ENCODE results near the gene RPL36. TPM values are rescaled to one million over a fixed set of nuclear protein-coding genes. Genes with fewer than 3 reads are reported as not detected.
"Not testable (repeated sequence)": the region's sequence is repeated elsewhere in the genome, so short reads cannot be mapped to it uniquely, and the experiment has no call there.

RPL36 gene
- polyA plus RNA-seq, 2 of the 4 experiments (the other 2 are of a cell fraction) = 368 to 1,385 TPM

GRCh38 chr19:5719961-5720790 lies 30.1 kb downstream of the RPL36 start, which contains the start of the genes CATSPERD and LONP1 (continued):
- TF ChIP-seq FOXS1 (CRISPR knock-in tag; IDR thresholded peaks at IDR 0.05) (no peak), HOXA7 (CRISPR knock-in tag; IDR thresholded peaks at IDR 0.05) (no peak), MAFK (IDR thresholded peaks at IDR 0.05; ENCODE audit: partially characterized antibody) (no peak)
- TF ChIP-seq, protein P1, sequence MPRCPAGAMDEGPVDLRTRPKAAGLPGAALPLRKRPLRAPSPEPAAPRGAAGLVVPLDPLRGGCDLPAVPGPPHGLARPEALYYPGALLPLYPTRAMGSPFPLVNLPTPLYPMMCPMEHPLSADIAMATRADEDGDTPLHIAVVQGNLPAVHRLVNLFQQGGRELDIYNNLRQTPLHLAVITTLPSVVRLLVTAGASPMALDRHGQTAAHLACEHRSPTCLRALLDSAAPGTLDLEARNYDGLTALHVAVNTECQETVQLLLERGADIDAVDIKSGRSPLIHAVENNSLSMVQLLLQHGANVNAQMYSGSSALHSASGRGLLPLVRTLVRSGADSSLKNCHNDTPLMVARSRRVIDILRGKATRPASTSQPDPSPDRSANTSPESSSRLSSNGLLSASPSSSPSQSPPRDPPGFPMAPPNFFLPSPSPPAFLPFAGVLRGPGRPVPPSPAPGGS (IDR thresholded peaks at IDR 0.05) = peak; percentile 43; the same call in 1 of the 3 replicates

GRCh38 chr19:5727453-5728050 lies 37.5 kb downstream of the RPL36 start:
- no peak for DNase-seq (ENCODE audit: low read depth in 1 of 2, low spot score in 1 of 2)
- CTCF ChIA-PET = interaction anchor here (0.7 kb wide), 1 partner anchor 8 kb away, joined by 3 read pairs; the partner anchor contains the start of genes CATSPERD and LONP1
- H3K4me1 ChIP-seq = no peaks in the 10 kb centered on the region

GRCh38 chr19:5733172-5733571 lies 43.1 kb downstream of the RPL36 start:
- H3K27ac ChIP-seq; H3K4me3 ChIP-seq; FAIRE-seq; CTCF ChIA-PET; H3K4me2 ChIP-seq; POLR2A ChIA-PET; H3K4me1 ChIP-seq; H3K9me3 ChIP-seq; ATAC-seq; DNase-seq (ENCODE audit: low read depth in 1 of 2, low spot score in 1 of 2): not testable (repeated sequence)
- 80% methylated on average over 2 of the region's 2 CpGs for WGBS (ENCODE audit: missing lambda C conversion rate)

More at GRCh38 chr19:5727453-5728050, 37.5 kb downstream of the RPL36 start:
- H3K4me3 ChIP-seq = no peak overlapping the region
- no peak overlapping the region for H3K27ac ChIP-seq
- H3K4me2 ChIP-seq = no peak overlapping the region
- WGBS (ENCODE audit: missing lambda C conversion rate) = 62% methylated on average over 4 of the region's 4 CpGs
- FAIRE-seq = no peak
- TF ChIP-seq KDM5A (IDR thresholded peaks at IDR 0.05) (no peak), ZSCAN20 (CRISPR knock-in tag; IDR thresholded peaks at IDR 0.05) (no peak)
- no peak for ATAC-seq
- H3K9me3 ChIP-seq = 0 out of 3 replicates have a peak, but pooled peaks cover 4% of the 10 kb centered on the region
- POLR2A ChIA-PET = no interaction called here

DNA sequence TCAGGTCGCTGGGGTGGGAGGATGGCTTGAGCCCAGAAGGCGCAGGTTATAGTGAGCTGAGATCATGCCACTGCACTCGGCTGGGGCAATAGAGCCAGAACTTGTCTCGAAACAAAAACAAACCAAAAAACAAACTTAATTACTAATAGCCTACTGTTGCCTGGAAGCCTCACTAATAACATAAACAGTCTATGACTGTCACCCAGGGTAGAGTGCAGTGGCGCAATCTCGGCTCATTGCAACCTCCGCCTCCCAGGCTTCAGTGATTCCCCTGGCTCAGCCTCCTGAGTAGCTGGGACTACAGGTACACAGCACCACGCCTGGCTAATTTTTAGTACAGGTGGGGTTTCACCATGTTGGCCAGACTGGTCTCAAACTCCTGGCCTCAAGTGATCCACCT lies 48.3 kb downstream of the RPL36 start:
- 71% methylated on average over 8 of the region's 8 CpGs for WGBS (ENCODE audit: missing lambda C conversion rate)
- ATAC-seq (no peak), DNase-seq (ENCODE audit: low read depth in 1 of 2, low spot score in 1 of 2) (no peak), FAIRE-seq (no peak)
- no peak for TF ChIP-seq ZNF302 (CRISPR knock-in tag; IDR thresholded peaks at IDR 0.05)
- TF ChIP-seq RAD21 (conservative IDR thresholded peaks at IDR 0.05 in 1 of 2, IDR thresholded peaks at IDR 0.05 in 1 of 2) = no peak
- TF ChIP-seq GATA3 (IDR thresholded peaks at IDR 0.05; ENCODE audit: borderline replicate concordance) = no peak
- no peak for TF ChIP-seq TP53 (CRISPR knock-in tag; IDR thresholded peaks at IDR 0.05)
- no peak for TF ChIP-seq RARB (CRISPR knock-in tag; IDR thresholded peaks at IDR 0.05)
- no peak for TF ChIP-seq MAZ (IDR thresholded peaks at IDR 0.05; ENCODE audit: borderline replicate concordance, low read depth, low read length)
- no peak for TF ChIP-seq NFE2L2 (conservative IDR thresholded peaks at IDR 0.05; ENCODE audit: low read length)
- TF ChIP-seq, protein P2, sequence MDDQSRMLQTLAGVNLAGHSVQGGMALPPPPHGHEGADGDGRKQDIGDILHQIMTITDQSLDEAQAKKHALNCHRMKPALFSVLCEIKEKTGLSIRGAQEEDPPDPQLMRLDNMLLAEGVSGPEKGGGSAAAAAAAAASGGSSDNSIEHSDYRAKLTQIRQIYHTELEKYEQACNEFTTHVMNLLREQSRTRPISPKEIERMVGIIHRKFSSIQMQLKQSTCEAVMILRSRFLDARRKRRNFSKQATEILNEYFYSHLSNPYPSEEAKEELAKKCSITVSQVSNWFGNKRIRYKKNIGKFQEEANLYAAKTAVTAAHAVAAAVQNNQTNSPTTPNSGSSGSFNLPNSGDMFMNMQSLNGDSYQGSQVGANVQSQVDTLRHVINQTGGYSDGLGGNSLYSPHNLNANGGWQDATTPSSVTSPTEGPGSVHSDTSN (IDR thresholded peaks at IDR 0.05) = no peak
- no peak for TF ChIP-seq FOXS1 (CRISPR knock-in tag; IDR thresholded peaks at IDR 0.05)
- TF ChIP-seq ZSCAN20 (CRISPR knock-in tag; IDR thresholded peaks at IDR 0.05) = no peak
- TF ChIP-seq HEYL (CRISPR knock-in tag; IDR thresholded peaks at IDR 0.05) = no peak
- TF ChIP-seq MYC (IDR thresholded peaks at IDR 0.05; ENCODE audit: borderline replicate concordance, low read length) = no peak
- no peak for TF ChIP-seq EHMT2 (IDR thresholded peaks at IDR 0.05; ENCODE audit: low read depth)
- TF ChIP-seq POLR2A (IDR thresholded peaks at IDR 0.05; ENCODE audit: low read length) = no peak
- no peak for TF ChIP-seq TFCP2L1 (CRISPR knock-in tag; IDR thresholded peaks at IDR 0.05)
- no peak for TF ChIP-seq KDM5A (IDR thresholded peaks at IDR 0.05)
- no peak for TF ChIP-seq CEBPB (IDR thresholded peaks at IDR 0.05)
- ChIA-PET CTCF (interaction anchor here (1.2 kb wide), 1 partner anchor 18 kb away, joined by 4 read pairs; no protein-coding TSS in a partner anchor), POLR2A (no interaction called here)
- H3K4me2 ChIP-seq = no peak overlapping the region
- H3K27ac ChIP-seq = no peak overlapping the region
- no peaks in the 10 kb centered on the region for H3K4me1 ChIP-seq
- H3K4me3 ChIP-seq = no peak overlapping the region
- H3K9me3 ChIP-seq = no peaks in the 10 kb centered on the region
